T-cell (primary cell): ENCODE measurements around the gene UBL7. TPM values are rescaled to one million over a fixed set of nuclear protein-coding genes. Genes with fewer than 3 reads are reported as not detected.
A peak's percentile ranks its signal among the peaks of the same experiment; 100 is the strongest.

Experiments
- ATAC-seq, 4 experiments: fragments of 200-7000 bp in 3 of 4; fragments of 150-1000 bp in 1 of 4; cut with Tn5 transposase; replicated peaks in 1 of 4; 1 replicate in 3 of 4; 2 replicates in 1 of 4; pipeline ENCODE4 v1.10.0; 2021; ENCODE audit warnings: moderate library complexity in 3 of 4, mild to moderate bottlenecking in 2 of 4, moderate number of reproducible peaks in 1 of 4
- CTCF ChIA-PET, 2 donors: fragments of 300-600 bp; sonication (Branson Sonifier 250); formaldehyde crosslinking; loops; one replicate each; lab custom pipeline; 2022; ENCODE audit warnings: antibody characterized with exemption in 2 of 2; lab: Charles Lee
- POLR2A ChIA-PET, 2 donors: fragments of 300-600 bp; sonication (Branson Sonifier 250); formaldehyde crosslinking; loops; one replicate each; lab custom pipeline; 2022; ENCODE audit warnings: antibody characterized with exemption in 2 of 2; lab: Charles Lee
- DNase-seq, 35 experiments: peaks; one replicate each; pipeline versions ENCODE4 v3.0.0 to v3.0.0-alpha.2; 2013 to 2023
- H3K27ac ChIP-seq: one replicate; pipeline ENCODE4 v1.5.1; 2013; ENCODE audit warnings: low read length
- H3K27me3 ChIP-seq, 2 experiments: replicated peaks in 1 of 2; 1 replicate in 1 of 2; 2 replicates in 1 of 2; pipeline versions ENCODE4 v1.6.1 to v1.7.0; 2013; ENCODE audit warnings: low read length in 1 of 2, mixed read lengths in 1 of 2; ENCODE audit not compliant: control insufficient read depth in 2 of 2, insufficient read depth in 2 of 2; ENCODE audit errors: extremely low read depth in 1 of 2
- H3K36me3 ChIP-seq, 2 donors: 1 replicate in 1 of 2; 2 replicates in 1 of 2; pipeline versions ENCODE4 v1.6.1 to v1.7.0; 2013; ENCODE audit warnings: low read length in 1 of 2; ENCODE audit not compliant: control insufficient read depth in 2 of 2, insufficient read depth in 1 of 2; ENCODE audit errors: extremely low read depth in 1 of 2
- H3K4me1 ChIP-seq, 2 experiments: 1 replicate in 1 of 2; 2 replicates in 1 of 2; pipeline versions ENCODE4 v1.6.1 to v1.7.0; 2013; ENCODE audit warnings: low read length in 2 of 2, mixed read lengths in 1 of 2; ENCODE audit not compliant: insufficient read depth in 2 of 2, control insufficient read depth in 1 of 2; ENCODE audit errors: extremely low read depth in 1 of 2
- H3K4me3 ChIP-seq, 2 donors: 1 replicate in 1 of 2; 2 replicates in 1 of 2; pipeline versions ENCODE4 v1.5.1 to v1.7.0; 2013; ENCODE audit warnings: mild to moderate bottlenecking in 2 of 2, low read length in 1 of 2, moderate library complexity in 1 of 2; ENCODE audit not compliant: control insufficient read depth in 1 of 2; ENCODE audit errors: extremely low read depth in 1 of 2
- H3K9me3 ChIP-seq: 2 replicates; pipeline ENCODE4 v1.7.0; 2013
- H3K27ac Mint-ChIP-seq, 2 donors: one replicate each; pipeline ENCODE4 v1.8.0; 2020 to 2021; ENCODE audit warnings: mild to moderate bottlenecking in 2 of 2, mixed read lengths in 2 of 2
- H3K27me3 Mint-ChIP-seq, 2 donors: one replicate each; pipeline ENCODE4 v1.8.0; 2021 to 2022; ENCODE audit warnings: mixed read lengths in 2 of 2
- H3K36me3 Mint-ChIP-seq: one replicate; pipeline ENCODE4 v1.8.0; 2021; ENCODE audit warnings: mixed read lengths
- H3K4me1 Mint-ChIP-seq, 3 donors: one replicate each; pipeline ENCODE4 v1.8.0; 2020 to 2022; ENCODE audit warnings: mixed read lengths in 3 of 3, mild to moderate bottlenecking in 1 of 3
- H3K4me3 Mint-ChIP-seq, 3 donors: one replicate each; pipeline ENCODE4 v1.8.0; 2020 to 2022; ENCODE audit warnings: mild to moderate bottlenecking in 3 of 3, mixed read lengths in 3 of 3, moderate library complexity in 3 of 3
- H3K9me3 Mint-ChIP-seq, 3 donors: one replicate each; pipeline ENCODE4 v1.8.0; 2020 to 2022; ENCODE audit warnings: mixed read lengths in 3 of 3
- WGBS: methylation state at CpG from one replicate; pipeline ENCODE4 v1.1.5; 2013; ENCODE audit warnings: missing lambda C conversion rate; ENCODE audit not compliant: insufficient coverage; 5-methylcytosine and 5-hydroxymethylcytosine counted together
- total RNA-seq, 35 experiments: library from RNA in 6 of 35; stranded (reverse) in 6 of 35; fragments of 120-200 nt in 1 of 35; gene quantifications; one replicate each; pipeline versions ENCODE4 v1.2.1 to v1.2.4 and lab custom pipeline; 2013 to 2026

The UBL7 gene
- total RNA-seq, 5 donors from 2014 or later (not counting 1 experiment from before 2014, with no cell fraction given) = 26.1 to 59.9 (median 55.3) TPM

GRCh38 chr15:74438721-74439316 is 22.1 kb downstream of the UBL7 start:
- ChIA-PET POLR2A (no interaction called here), CTCF (interaction anchor here (0.5 to 5.5 kb wide), 8 partner anchors 17 to 72 kb away, joined by 3 to 25 read pairs (median 5); no protein-coding TSS in a partner anchor)
- peaks cover 9 to 22% (median 20%) of the 10 kb centered on the region in 3 donors for H3K4me1 Mint-ChIP-seq
- H3K36me3 Mint-ChIP-seq = no peaks in the 10 kb centered on the region
- no peaks in the 10 kb centered on the region for H3K9me3 ChIP-seq
- H3K4me1 ChIP-seq = peaks cover 3 to 18% of the 10 kb centered on the region in 2 experiments
- no peak overlapping the region for H3K27ac ChIP-seq
- no peak overlapping the region for H3K27ac Mint-ChIP-seq
- no peaks in the 10 kb centered on the region for H3K36me3 ChIP-seq
- 0% methylated on average over 2 of the region's 2 CpGs for WGBS
- no peak overlapping the region for H3K4me3 Mint-ChIP-seq
- H3K4me3 ChIP-seq = no peak overlapping the region
- no peaks in the 10 kb centered on the region for H3K27me3 Mint-ChIP-seq
- no peaks in the 10 kb centered on the region for H3K27me3 ChIP-seq
- H3K9me3 Mint-ChIP-seq = no peaks in the 10 kb centered on the region
- DNase-seq (peak; percentile 41 to 86 (median 67)), ATAC-seq (peak; percentile 63 to 75 (median 69))

DNA sequence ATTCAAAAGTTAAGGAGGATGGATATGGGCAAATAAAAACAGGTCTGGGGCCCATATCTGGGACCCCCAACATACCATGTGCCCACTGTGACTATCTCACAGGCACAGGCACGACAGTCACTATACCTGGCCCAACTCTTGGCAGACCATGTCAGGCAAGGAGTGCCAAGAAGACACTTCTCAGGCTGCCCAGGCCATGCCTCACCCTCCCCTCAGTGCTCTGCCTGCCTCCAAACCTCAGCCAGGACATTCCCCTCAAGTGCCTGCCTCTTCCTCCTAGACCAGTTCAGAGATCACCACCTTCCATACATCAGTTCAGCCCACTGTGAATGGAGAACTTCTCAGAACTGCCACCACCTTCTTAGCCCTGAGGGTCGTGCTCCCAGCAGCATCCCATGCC is 22.8 kb downstream of the UBL7 start:
- POLR2A ChIA-PET = no interaction called here

GRCh38 chr15:74434263-74435136 is 26.5 kb downstream of the UBL7 start:
- no peaks in the 10 kb centered on the region for H3K9me3 ChIP-seq
- peak overlapping the region; percentile 70 for H3K27ac ChIP-seq
- DNase-seq (no peak), ATAC-seq (no peak)
- H3K4me1 Mint-ChIP-seq = peaks cover 23 to 43% (median 33%) of the 10 kb centered on the region in 3 donors
- no peaks in the 10 kb centered on the region for H3K9me3 Mint-ChIP-seq
- H3K36me3 Mint-ChIP-seq = no peaks in the 10 kb centered on the region
- POLR2A ChIA-PET = no interaction called here
- H3K4me1 ChIP-seq = peaks cover 3 to 46% of the 10 kb centered on the region in 2 experiments
- CTCF ChIA-PET = interaction anchor here in 1 of 2 donors (0.5 to 1.4 kb wide), 3 partner anchors 21 to 61 kb away, joined by 5 to 10 read pairs (median 5); no protein-coding TSS in a partner anchor
- peaks cover 0 to 13% of the 10 kb centered on the region in 2 experiments for H3K27me3 ChIP-seq
- peak overlapping the region; percentile 56 to 60 for H3K4me3 ChIP-seq
- H3K27ac Mint-ChIP-seq = peak overlapping the region; percentile 55 to 61
- peak overlapping the region; percentile 68 to 80 (median 79) for H3K4me3 Mint-ChIP-seq
- no peaks in the 10 kb centered on the region for H3K36me3 ChIP-seq
- H3K27me3 Mint-ChIP-seq = peaks cover 0 to 3% of the 10 kb centered on the region in 2 donors
- WGBS = 59% methylated on average over 9 of the region's 16 CpGs

More for the DNA sequence above, 22.8 kb downstream of the UBL7 start:
- H3K36me3 Mint-ChIP-seq = no peaks in the 10 kb centered on the region
- Histone ChIP-seq H3K27ac (no peak overlapping the region), H3K36me3 (no peaks in the 10 kb centered on the region), H3K27me3 (no peaks in the 10 kb centered on the region), H3K9me3 (no peaks in the 10 kb centered on the region), H3K4me3 (no peak overlapping the region), H3K4me1 (peaks cover 3 to 20% of the 10 kb centered on the region in 2 experiments)
- ATAC-seq = no peak
- peaks cover 9 to 22% (median 20%) of the 10 kb centered on the region in 3 donors for H3K4me1 Mint-ChIP-seq
- H3K4me3 Mint-ChIP-seq = no peak overlapping the region
- CTCF ChIA-PET = interaction anchor here (0.7 to 5.5 kb wide), 4 partner anchors 19 to 64 kb away, joined by 4 to 25 read pairs (median 11); no protein-coding TSS in a partner anchor
- no peaks in the 10 kb centered on the region for H3K9me3 Mint-ChIP-seq
- DNase-seq = no peak
- WGBS = 100% methylated on average over 1 of the region's 2 CpGs
- H3K27ac Mint-ChIP-seq = no peak overlapping the region
- H3K27me3 Mint-ChIP-seq = no peaks in the 10 kb centered on the region

DNA sequence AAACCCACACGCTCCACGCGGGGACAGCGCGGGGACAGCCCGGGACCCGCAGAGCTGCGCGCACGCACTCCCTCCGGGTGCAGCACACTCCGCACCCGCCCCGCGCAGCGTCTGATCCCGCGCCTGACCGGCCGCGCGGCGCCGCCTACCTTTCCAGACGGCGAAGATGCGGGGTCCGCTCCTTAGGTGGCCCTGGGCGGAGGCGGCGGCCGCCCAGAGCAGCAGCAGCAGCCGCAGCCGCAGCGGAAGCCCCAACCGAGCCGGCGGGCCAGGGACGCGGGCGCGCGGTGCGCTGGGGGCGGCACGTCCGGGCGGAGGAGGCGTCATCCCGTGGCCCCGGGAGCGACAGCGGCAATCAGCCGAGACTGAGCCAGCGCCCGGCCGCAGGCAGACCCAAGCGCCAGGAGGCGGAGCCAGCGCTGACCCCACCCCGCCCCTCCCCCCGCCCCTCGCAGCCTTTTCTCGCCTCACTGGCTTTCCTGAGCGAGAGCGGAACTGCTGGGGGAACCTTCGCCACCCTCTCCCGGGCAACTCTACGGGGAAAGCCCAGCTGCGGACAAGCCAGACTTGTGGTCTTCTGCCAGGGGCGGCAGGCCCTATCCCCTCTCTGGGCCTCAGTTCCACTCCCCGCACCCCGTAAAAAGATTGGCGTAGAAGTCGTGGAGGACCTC is 27.2 kb downstream of the UBL7 start, which contains the start of gene SEMA7A:
TSS of gene SEMA7A (minus strand) at position 367 of the 671 bp plus-strand sequence. CDS start at position 327, 40 bp downstream.
- no peaks in the 10 kb centered on the region for H3K36me3 Mint-ChIP-seq

GRCh38 chr15:74432968-74433591 is 27.9 kb downstream of the UBL7 start:
- Histone ChIP-seq H3K9me3 (no peaks in the 10 kb centered on the region), H3K36me3 (no peaks in the 10 kb centered on the region), H3K27me3 (peaks cover 0 to 13% of the 10 kb centered on the region in 2 experiments), H3K27ac (no peak overlapping the region), H3K4me1 (peaks cover 3 to 50% of the 10 kb centered on the region in 2 experiments), H3K4me3 (peak overlapping the region; percentile 56 to 68)
- H3K36me3 Mint-ChIP-seq = no peaks in the 10 kb centered on the region
- ChIA-PET CTCF (no interaction called here), POLR2A (no interaction called here)
- peaks cover 23 to 44% (median 26%) of the 10 kb centered on the region in 3 donors for H3K4me1 Mint-ChIP-seq
- H3K27me3 Mint-ChIP-seq = peaks cover 0 to 3% of the 10 kb centered on the region in 2 donors
- no peaks in the 10 kb centered on the region for H3K9me3 Mint-ChIP-seq
- ATAC-seq = no peak
- H3K4me3 Mint-ChIP-seq = peak overlapping the region; percentile 65 to 79 (median 68)
- 1% methylated on average over 64 of the region's 64 CpGs for WGBS
- no peak overlapping the region for H3K27ac Mint-ChIP-seq
- DNase-seq = peak in 2 of 35 experiments; percentile 9 to 14

More for the DNA sequence above, 27.2 kb downstream of the UBL7 start, which contains the start of gene SEMA7A:
- H3K27ac Mint-ChIP-seq = peak within 1 kb of the TSS; percentile 55 to 61
- CTCF ChIA-PET = interaction anchor here in 1 of 2 donors (1.4 kb wide), 1 partner anchor 51 kb away, joined by 5 read pairs; no protein-coding TSS in a partner anchor
- peaks cover 3 to 53% of the 10 kb centered on the region in 2 experiments for H3K4me1 ChIP-seq
- H3K27me3 Mint-ChIP-seq = peaks cover 0 to 3% of the 10 kb centered on the region in 2 donors
- ATAC-seq (peak; percentile 85 to 91 (median 88)), DNase-seq (peak; percentile 8 to 84 (median 49))
- H3K4me3 Mint-ChIP-seq = peak within 1 kb of the TSS; percentile 68 to 80 (median 79)
- no peaks in the 10 kb centered on the region for H3K36me3 ChIP-seq
- under 1% methylated on average over 70 of the region's 75 CpGs for WGBS
- peaks cover 0 to 13% of the 10 kb centered on the region in 2 experiments for H3K27me3 ChIP-seq
- H3K9me3 Mint-ChIP-seq = no peaks in the 10 kb centered on the region
- peak within 1 kb of the TSS; percentile 70 for H3K27ac ChIP-seq
- POLR2A ChIA-PET = no interaction called here
- H3K4me3 ChIP-seq = peak within 1 kb of the TSS; percentile 56 to 68
- peaks cover 23 to 43% (median 32%) of the 10 kb centered on the region in 3 donors for H3K4me1 Mint-ChIP-seq
- H3K9me3 ChIP-seq = no peaks in the 10 kb centered on the region
